Activated T-helper 17 cell treated with anti-CD3 and anti-CD28 coated beads, Interleukin-2, amount 50 U/mL, for 72 hours (primary cell): ENCODE data around the gene ZFYVE28. TPM values are rescaled to one million over a fixed set of nuclear protein-coding genes. Genes with fewer than 3 reads are reported as not detected.

Source experiments
- ATAC-seq: fragments of 150-1000 bp; cut with Tn5 transposase; replicated peaks from 2 replicates; pipeline ENCODE4 v1.10.0; 2021; ENCODE audit warnings: mild to moderate bottlenecking, moderate library complexity
- H3K27ac Mint-ChIP-seq: one replicate; pipeline ENCODE4 v1.8.0; 2022; ENCODE audit warnings: mixed read lengths
- H3K27me3 Mint-ChIP-seq: one replicate; pipeline ENCODE4 v1.8.0; 2022; ENCODE audit warnings: mixed read lengths
- H3K36me3 Mint-ChIP-seq: one replicate; pipeline ENCODE4 v1.8.0; 2022; ENCODE audit warnings: low read depth, mild to moderate bottlenecking, mixed read lengths
- H3K4me1 Mint-ChIP-seq: one replicate; pipeline ENCODE4 v1.8.0; 2022; ENCODE audit warnings: mixed read lengths
- H3K4me3 Mint-ChIP-seq: one replicate; pipeline ENCODE4 v1.8.0; 2022; ENCODE audit warnings: mild to moderate bottlenecking, mixed read lengths
- H3K9me3 Mint-ChIP-seq: one replicate; pipeline ENCODE4 v1.8.0; 2022; ENCODE audit warnings: mixed read lengths
- total RNA-seq, 2 donors: library from RNA; stranded (reverse); gene quantifications; one replicate each; pipeline ENCODE4 v1.2.3, GENCODE V29; 2022

Gene ZFYVE28
- total RNA-seq, 2 donors from 2014 or later: 36.3 to 42.7 TPM

- Mint-ChIP-seq H3K36me3 (no peaks in the 10 kb centered on the region), H3K9me3 (no peaks in the 10 kb centered on the region), H3K4me3 (no peak overlapping the region), H3K27me3 (no peaks in the 10 kb centered on the region), H3K27ac (no peak overlapping the region), H3K4me1 (no peaks in the 10 kb centered on the region)
- ATAC-seq: no peak
These were observed 32.1 kb upstream of the ZFYVE28 start for GRCh38 chr4:2450394-2451035.

GRCh38 chr4:2449511-2450392 lies 31.3 kb upstream of the ZFYVE28 start:
- Mint-ChIP-seq H3K4me1 (no peaks in the 10 kb centered on the region), H3K36me3 (no peaks in the 10 kb centered on the region), H3K27ac (no peak overlapping the region), H3K4me3 (no peak overlapping the region), H3K27me3 (no peaks in the 10 kb centered on the region), H3K9me3 (no peaks in the 10 kb centered on the region)
- no peak for ATAC-seq

GRCh38 chr4:2449051-2449450 lies 30.6 kb upstream of the ZFYVE28 start:
- no peak for ATAC-seq
- H3K36me3 Mint-ChIP-seq: no peaks in the 10 kb centered on the region
- no peaks in the 10 kb centered on the region for H3K27me3 Mint-ChIP-seq
- no peak overlapping the region for H3K4me3 Mint-ChIP-seq
- H3K4me1 Mint-ChIP-seq: no peaks in the 10 kb centered on the region
- H3K27ac Mint-ChIP-seq: no peak overlapping the region
- no peaks in the 10 kb centered on the region for H3K9me3 Mint-ChIP-seq

- Mint-ChIP-seq H3K36me3 (no peaks in the 10 kb centered on the region), H3K4me1 (no peaks in the 10 kb centered on the region), H3K9me3 (no peaks in the 10 kb centered on the region), H3K4me3 (no peak overlapping the region), H3K27ac (no peak overlapping the region), H3K27me3 (no peaks in the 10 kb centered on the region)
- ATAC-seq: no peak
These were observed 30.1 kb upstream of the ZFYVE28 start for GRCh38 chr4:2448589-2448988.

GRCh38 chr4:2446656-2447564 lies 28.5 kb upstream of the ZFYVE28 start:
- ATAC-seq: no peak

GRCh38 chr4:2445571-2445970 lies 27.1 kb upstream of the ZFYVE28 start:
- Mint-ChIP-seq H3K36me3 (no peaks in the 10 kb centered on the region), H3K9me3 (no peaks in the 10 kb centered on the region), H3K27ac (no peak overlapping the region), H3K27me3 (no peaks in the 10 kb centered on the region), H3K4me1 (no peaks in the 10 kb centered on the region), H3K4me3 (no peak overlapping the region)
- ATAC-seq: no peak

More at GRCh38 chr4:2446656-2447564, 28.5 kb upstream of the ZFYVE28 start:
- Mint-ChIP-seq H3K4me3 (no peak overlapping the region), H3K27me3 (no peaks in the 10 kb centered on the region), H3K4me1 (no peaks in the 10 kb centered on the region), H3K36me3 (no peaks in the 10 kb centered on the region), H3K27ac (no peak overlapping the region), H3K9me3 (no peaks in the 10 kb centered on the region)

GRCh38 chr4:2445130-2445529 lies 26.7 kb upstream of the ZFYVE28 start:
- H3K27ac Mint-ChIP-seq: no peak overlapping the region
- no peaks in the 10 kb centered on the region for H3K4me1 Mint-ChIP-seq
- H3K27me3 Mint-ChIP-seq: no peaks in the 10 kb centered on the region
- no peak for ATAC-seq
- H3K36me3 Mint-ChIP-seq: no peaks in the 10 kb centered on the region
- H3K9me3 Mint-ChIP-seq: no peaks in the 10 kb centered on the region
- H3K4me3 Mint-ChIP-seq: no peak overlapping the region

- H3K27ac Mint-ChIP-seq: no peak overlapping the region
- H3K4me1 Mint-ChIP-seq: no peaks in the 10 kb centered on the region
- ATAC-seq: no peak
- H3K9me3 Mint-ChIP-seq: no peaks in the 10 kb centered on the region
- H3K27me3 Mint-ChIP-seq: no peaks in the 10 kb centered on the region
- no peaks in the 10 kb centered on the region for H3K36me3 Mint-ChIP-seq
- no peak overlapping the region for H3K4me3 Mint-ChIP-seq
These were observed 25.7 kb upstream of the ZFYVE28 start for GRCh38 chr4:2443956-2444740.

- no peak overlapping the region for H3K4me3 Mint-ChIP-seq
- no peaks in the 10 kb centered on the region for H3K27me3 Mint-ChIP-seq
- ATAC-seq: no peak
- H3K9me3 Mint-ChIP-seq: no peaks in the 10 kb centered on the region
- H3K36me3 Mint-ChIP-seq: no peaks in the 10 kb centered on the region
- no peak overlapping the region for H3K27ac Mint-ChIP-seq
- no peaks in the 10 kb centered on the region for H3K4me1 Mint-ChIP-seq
These were observed 24.8 kb upstream of the ZFYVE28 start for GRCh38 chr4:2443061-2443730.

GRCh38 chr4:2442175-2442993 lies 23.9 kb upstream of the ZFYVE28 start:
- H3K4me3 Mint-ChIP-seq: no peak overlapping the region
- no peak overlapping the region for H3K27ac Mint-ChIP-seq

GRCh38 chr4:2441393-2442174 lies 23.1 kb upstream of the ZFYVE28 start:
- H3K27ac Mint-ChIP-seq: peak overlapping the region; percentile 63
- no peaks in the 10 kb centered on the region for H3K9me3 Mint-ChIP-seq
- peak; percentile 96 for ATAC-seq

More at GRCh38 chr4:2442175-2442993, 23.9 kb upstream of the ZFYVE28 start:
- ATAC-seq: no peak
- Mint-ChIP-seq H3K27me3 (no peaks in the 10 kb centered on the region), H3K36me3 (no peaks in the 10 kb centered on the region), H3K9me3 (no peaks in the 10 kb centered on the region), H3K4me1 (no peaks in the 10 kb centered on the region)

More at GRCh38 chr4:2441393-2442174, 23.1 kb upstream of the ZFYVE28 start:
- H3K27me3 Mint-ChIP-seq: no peaks in the 10 kb centered on the region
- no peaks in the 10 kb centered on the region for H3K36me3 Mint-ChIP-seq
- no peak overlapping the region for H3K4me3 Mint-ChIP-seq
- no peaks in the 10 kb centered on the region for H3K4me1 Mint-ChIP-seq
